SK-N-SH (cell line): ENCODE data around the gene ST3GAL6. TPM values are rescaled to one million over a fixed set of nuclear protein-coding genes. Genes with fewer than 3 reads are reported as not detected.

Source experiments
- CTCF ChIA-PET: fragments of 300-600, 350-600 bp; formaldehyde crosslinking; extraction: SDS; loops from one replicate; lab custom pipeline; 2021; lab: Yijun Ruan, JAX
- POLR2A ChIA-PET: fragments of 350-600 bp; sonication (Branson Sonifier 250); formaldehyde crosslinking; extraction: SDS; loops from one replicate; lab custom pipeline; 2020; ENCODE audit warnings: antibody characterized with exemption, inconsistent platforms; lab: Yijun Ruan, JAX
- DNase-seq: peaks from one replicate; pipeline ENCODE4 v3.0.0; 2012
- H2AFZ ChIP-seq: fragments of 200-600 bp; sonication (generic); 2 replicates; pipeline ENCODE4 v1.8.1; 2016; ENCODE audit warnings: antibody characterized with exemption, mild to moderate bottlenecking, low read depth
- H3F3A ChIP-seq: fragments of 200-600 bp; sonication (generic); replicated peaks from 2 replicates; pipeline ENCODE3; 2016; ENCODE audit warnings: antibody characterized with exemption, mild to moderate bottlenecking; ENCODE audit not compliant: insufficient read depth
- H3K27ac ChIP-seq, 2 experiments: fragments of 200-500 bp in 1 of 2; fragments of 200-600 bp in 1 of 2; sonication (Bioruptor generic) in 1 of 2; sonication (generic), shearing (Covaris generic) in 1 of 2; 2 replicates each; pipeline versions ENCODE4 v1.5.1 to v1.6.1; 2014 to 2016; ENCODE audit warnings: low read depth in 2 of 2, inconsistent platforms in 1 of 2, low read length in 1 of 2, mild to moderate bottlenecking in 1 of 2, mixed read lengths in 1 of 2
- H3K27me3 ChIP-seq: fragments of 200-600 bp; sonication (generic), shearing (Covaris generic); 2 replicates; pipeline ENCODE4 v1.6.1; 2016; ENCODE audit warnings: mixed run types; ENCODE audit not compliant: insufficient read depth
- H3K36me3 ChIP-seq, 2 experiments: fragments of 200-500 bp in 1 of 2; fragments of 200-600 bp in 1 of 2; sonication (Bioruptor generic) in 1 of 2; sonication (generic) in 1 of 2; replicated peaks in 1 of 2; 2 replicates each; pipeline versions ENCODE3 to v1.5.1; 2014 to 2016; ENCODE audit warnings: low read length in 1 of 2, mild to moderate bottlenecking in 1 of 2; ENCODE audit not compliant: insufficient read depth in 2 of 2, control insufficient read depth in 1 of 2
- H3K4me1 ChIP-seq, 2 experiments: fragments of 200-500 bp in 1 of 2; fragments of 200-600 bp in 1 of 2; sonication (Bioruptor generic) in 1 of 2; sonication (generic), shearing (Covaris generic) in 1 of 2; 2 replicates each; pipeline versions ENCODE4 v1.5.1 to v1.6.1; 2014 to 2016; ENCODE audit warnings: low read depth in 1 of 2, low read length in 1 of 2, mixed run types in 1 of 2; ENCODE audit not compliant: insufficient read depth in 2 of 2, control insufficient read depth in 1 of 2
- H3K4me2 ChIP-seq: fragments of 200-600 bp; sonication (generic), shearing (Covaris generic); 2 replicates; pipeline ENCODE4 v1.6.1; 2017; ENCODE audit warnings: mixed run types
- H3K4me3 ChIP-seq, 2 experiments: fragments of 200-500 bp in 1 of 2; fragments of 200-600 bp in 1 of 2; sonication (Bioruptor generic) in 1 of 2; sonication (generic), shearing (Covaris generic) in 1 of 2; 2 replicates each; pipeline versions ENCODE4 v1.5.1 to v1.8.1; 2014 to 2016; ENCODE audit warnings: low read depth in 2 of 2, inconsistent platforms in 1 of 2, low read length in 1 of 2, mild to moderate bottlenecking in 1 of 2, mixed read lengths in 1 of 2, moderate library complexity in 1 of 2
- H3K79me2 ChIP-seq: fragments of 200-600 bp; sonication (generic); 2 replicates; pipeline ENCODE4 v1.8.1; 2017; ENCODE audit warnings: mild to moderate bottlenecking; ENCODE audit not compliant: insufficient read depth
- H3K9ac ChIP-seq: fragments of 200-600 bp; sonication (generic); 2 replicates; pipeline ENCODE4 v1.6.1; 2017; ENCODE audit warnings: mixed run types
- H3K9me2 ChIP-seq: fragments of 200-600 bp; sonication (generic); 2 replicates; pipeline ENCODE4 v1.6.1; 2017; ENCODE audit warnings: mixed run types
- H3K9me3 ChIP-seq: fragments of 200-600 bp; sonication (generic); 2 replicates; pipeline ENCODE4 v1.6.1; 2017; ENCODE audit warnings: mixed run types, mild to moderate bottlenecking, moderate library complexity
- H4K20me1 ChIP-seq: fragments of 200-600 bp; sonication (generic); 2 replicates; pipeline ENCODE4 v1.6.1; 2017; ENCODE audit warnings: mild to moderate bottlenecking, mixed run types; ENCODE audit not compliant: insufficient read depth
- CHD2 ChIP-seq: fragments of 150-350 bp; IDR thresholded peaks from 2 replicates; pipeline ENCODE4 v1.6.1; 2018; ENCODE audit warnings: low read length; ENCODE audit not compliant: partially characterized antibody
- ELF1 ChIP-seq: IDR thresholded peaks from 2 replicates; pipeline ENCODE4 v1.4.0; 2012
- EP300 ChIP-seq, 2 experiments: IDR thresholded peaks; 2 replicates each; pipeline versions ENCODE4 v1.4.0 to v1.6.1; 2012; ENCODE audit warnings: borderline replicate concordance in 1 of 2, low read depth in 1 of 2, low read length in 1 of 2
- EZH2phosphoT487 ChIP-seq: fragments of 200-600 bp; sonication (generic); IDR thresholded peaks from 2 replicates; pipeline ENCODE4 v1.6.1; 2017; ENCODE audit warnings: low read depth, mixed run types, mild to moderate bottlenecking, antibody characterized with exemption, moderate library complexity, borderline replicate concordance
- FOSL2 ChIP-seq: IDR thresholded peaks from 2 replicates; pipeline ENCODE4 v1.4.0; 2012; ENCODE audit warnings: low read depth, mild to moderate bottlenecking, moderate library complexity, borderline replicate concordance
- FOXM1 ChIP-seq: IDR thresholded peaks from 2 replicates; pipeline ENCODE4 v1.4.0; 2012; ENCODE audit warnings: low read depth, mild to moderate bottlenecking
- GABPA ChIP-seq: IDR thresholded peaks from 2 replicates; pipeline ENCODE4 v1.4.0; 2012; ENCODE audit warnings: low read depth, mild to moderate bottlenecking
- GATA2 ChIP-seq: sonication (generic); formaldehyde crosslinking; IDR thresholded peaks from 2 replicates; pipeline ENCODE4 v1.5.0; 2020; ENCODE audit warnings: mild to moderate bottlenecking, missing genetic modification reagents
- JUND ChIP-seq: IDR thresholded peaks from 2 replicates; pipeline ENCODE4 v1.4.0; 2012
- MEF2A ChIP-seq: IDR thresholded peaks from 2 replicates; pipeline ENCODE4 v1.4.0; 2012; ENCODE audit warnings: low read depth, borderline replicate concordance
- NFIC ChIP-seq: IDR thresholded peaks from 2 replicates; pipeline ENCODE4 v1.4.0; 2012; ENCODE audit warnings: borderline replicate concordance
- POLR2AphosphoS5 ChIP-seq: IDR thresholded peaks from 2 replicates; pipeline ENCODE4 v1.6.1; 2012; ENCODE audit warnings: low read depth, low read length
- RFX5 ChIP-seq: IDR thresholded peaks from 2 replicates; pipeline ENCODE4 v1.6.1; 2012; ENCODE audit warnings: mild to moderate bottlenecking, improper control_type of control experiment, low read length
- SIN3A ChIP-seq: IDR thresholded peaks from 2 replicates; pipeline ENCODE4 v1.6.1; 2012; ENCODE audit warnings: low read depth, mild to moderate bottlenecking, low read length, moderate library complexity, borderline replicate concordance
- SMC3 ChIP-seq: IDR thresholded peaks from 2 replicates; pipeline ENCODE4 v1.6.1; 2012; ENCODE audit warnings: low read depth, low read length, improper control_type of control experiment
- TAF1 ChIP-seq: IDR thresholded peaks from 2 replicates; pipeline ENCODE4 v1.6.1; 2012; ENCODE audit warnings: low read depth, mild to moderate bottlenecking, low read length, moderate library complexity, borderline replicate concordance
- USF1 ChIP-seq: IDR thresholded peaks from 2 replicates; pipeline ENCODE4 v1.4.0; 2012; ENCODE audit warnings: low read depth, borderline replicate concordance
- USF2 ChIP-seq: fragments of 150-350 bp; IDR thresholded peaks from 2 replicates; pipeline ENCODE4 v1.6.1; 2017; ENCODE audit warnings: antibody characterized with exemption, low read length, low read depth, borderline replicate concordance
- WGBS: methylation state at CpG from one replicate; pipeline ENCODE4 v1.1.6; 2017; ENCODE audit warnings: low lambda C conversion rate; 5-methylcytosine and 5-hydroxymethylcytosine counted together
- polyA plus RNA-seq, 3 experiments: library from polyadenylated mRNA; depleted of rRNA; stranded (reverse); fragments of >200 nt; gene quantifications; 2 replicates each; pipeline ENCODE4 v1.2.3, GENCODE V29; 2012
- TF ChIP-seq, protein P1 (sequence below): fragments of 150-350 bp; IDR thresholded peaks from 2 replicates; pipeline ENCODE4 v1.6.1; 2016; ENCODE audit warnings: mild to moderate bottlenecking, low read depth, low read length

ST3GAL6 gene
- polyA plus RNA-seq, 1 of the 3 experiments (the other 2 are of a cell fraction), result 16.3 TPM

GRCh38 chr3:98739266-98739665 lies 23.9 kb upstream of the ST3GAL6 start:
- ChIA-PET POLR2A (no interaction called here), CTCF (no interaction called here)
- Histone ChIP-seq H3K9ac (no peak overlapping the region), H3K9me3 (no peaks in the 10 kb centered on the region), H3K4me1 (peaks cover 8 to 34% of the 10 kb centered on the region in 2 experiments; a peak in 3 of 4 replicates), H3K27ac (peak overlapping the region in 1 of 2 experiments; percentile 20; a peak in 2 of 4 replicates), H3K9me2 (no peaks in the 10 kb centered on the region), H3F3A (peaks cover 3% of the 10 kb centered on the region), H4K20me1 (no peaks in the 10 kb centered on the region), H3K27me3 (no peaks in the 10 kb centered on the region), H2AFZ (no peak overlapping the region), H3K4me3 (no peak overlapping the region), H3K79me2 (peaks cover 80% of the 10 kb centered on the region), H3K36me3 (peaks cover 0 to 3% of the 10 kb centered on the region in 2 experiments), H3K4me2 (no peak overlapping the region)
- TF ChIP-seq, protein P1, sequence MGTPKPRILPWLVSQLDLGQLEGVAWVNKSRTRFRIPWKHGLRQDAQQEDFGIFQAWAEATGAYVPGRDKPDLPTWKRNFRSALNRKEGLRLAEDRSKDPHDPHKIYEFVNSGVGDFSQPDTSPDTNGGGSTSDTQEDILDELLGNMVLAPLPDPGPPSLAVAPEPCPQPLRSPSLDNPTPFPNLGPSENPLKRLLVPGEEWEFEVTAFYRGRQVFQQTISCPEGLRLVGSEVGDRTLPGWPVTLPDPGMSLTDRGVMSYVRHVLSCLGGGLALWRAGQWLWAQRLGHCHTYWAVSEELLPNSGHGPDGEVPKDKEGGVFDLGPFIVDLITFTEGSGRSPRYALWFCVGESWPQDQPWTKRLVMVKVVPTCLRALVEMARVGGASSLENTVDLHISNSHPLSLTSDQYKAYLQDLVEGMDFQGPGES, result no peak
- TF ChIP-seq POLR2AphosphoS5 (no peak), ELF1 (no peak), FOXM1 (no peak), CHD2 (no peak), MEF2A (no peak), EZH2phosphoT487 (no peak)
- DNase-seq, result no peak

DNA sequence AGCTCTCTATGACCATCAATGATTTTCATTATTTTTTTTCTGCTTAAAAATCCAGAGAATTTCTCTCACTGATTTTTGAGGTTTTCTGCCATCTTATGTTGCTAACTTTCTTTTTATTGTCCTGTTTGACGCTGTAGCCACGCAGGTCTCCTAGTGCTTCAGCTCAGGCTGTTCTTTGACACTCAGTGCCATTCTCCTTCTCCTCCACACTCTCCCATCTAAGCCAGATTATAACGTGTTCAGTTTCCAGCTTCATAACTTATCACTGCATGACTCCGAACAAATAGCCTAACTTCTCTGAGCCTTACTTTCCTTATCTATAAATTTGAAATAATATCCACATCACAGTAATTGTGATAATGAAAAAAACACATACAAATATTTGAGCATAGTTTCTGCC lies 22.8 kb upstream of the ST3GAL6 start:
- Histone ChIP-seq H3K27ac (peak overlapping the region; percentile 7 to 47; a peak in 2 of 4 replicates), H3K4me2 (no peak overlapping the region), H3K27me3 (no peaks in the 10 kb centered on the region), H3K9ac (no peak overlapping the region), H3K4me1 (peaks cover 7 to 34% of the 10 kb centered on the region in 2 experiments; a peak in 3 of 4 replicates), H2AFZ (no peak overlapping the region), H3K9me3 (no peaks in the 10 kb centered on the region), H3K79me2 (peaks cover 79% of the 10 kb centered on the region), H3K4me3 (no peak overlapping the region), H3K9me2 (no peaks in the 10 kb centered on the region), H3K36me3 (peaks cover 0 to 3% of the 10 kb centered on the region in 2 experiments), H4K20me1 (no peaks in the 10 kb centered on the region), H3F3A (no peaks in the 10 kb centered on the region)
- ChIA-PET POLR2A (interaction anchor here (0.6 kb wide), 1 partner anchor 15 kb away, joined by 3 read pairs; no protein-coding TSS in a partner anchor), CTCF (interaction anchor here (1.3 to 2.1 kb wide), 2 partner anchors 10 to 143 kb away, joined by 3 to 10 read pairs; no protein-coding TSS in a partner anchor)
- WGBS, result 74% methylated on average over 4 of the region's 4 CpGs
- DNase-seq, result no peak
- TF ChIP-seq USF1 (no peak), GABPA (no peak), CHD2 (no peak), USF2 (no peak), EP300 (IDR thresholded peaks at IDR 0.05; ENCODE audit: borderline replicate concordance in 1 of 2, low read depth in 1 of 2, low read length in 1 of 2) (no peak), GATA2 (no peak), FOXM1 (no peak), ELF1 (no peak), FOSL2 (no peak), RFX5 (no peak), TAF1 (no peak), SMC3 (no peak), NFIC (no peak), JUND (no peak), POLR2AphosphoS5 (no peak), SIN3A (no peak)
- TF ChIP-seq, protein P1, result no peak
